K562 (cell line): Measurements from ENCODE around the gene PRKAR1A.

ENCODE experiments used
- HSF4 ChIP-seq: fragments of 250-450 bp; sonication (Bioruptor Pico); IDR thresholded peaks from 2 replicates; pipeline ENCODE4 v2.1.2; 2022; ENCODE audit warnings: mild to moderate bottlenecking, moderate library complexity, borderline replicate concordance
- KDM1A ChIP-seq, 2 experiments: fragments of 450-650 bp; IDR thresholded peaks; 2 replicates each; pipeline ENCODE4 v1.6.1; 2016; ENCODE audit warnings: mild to moderate bottlenecking in 2 of 2
- NFATC3 ChIP-seq: fragments of 450-650 bp; IDR thresholded peaks from 2 replicates; pipeline ENCODE4 v1.6.1; 2017; ENCODE audit warnings: mild to moderate bottlenecking
- NR2C2 ChIP-seq, 2 experiments: fragments of 200-800 bp in 1 of 2; sonication (Bioruptor generic) in 1 of 2; sonication (generic) in 1 of 2; formaldehyde crosslinking in 1 of 2; IDR thresholded peaks; 2 replicates each; pipeline versions ENCODE4 v1.6.1 to v1.8.0; 2016 to 2022; ENCODE audit warnings: mild to moderate bottlenecking in 1 of 2, missing compliant biosample characterization in 1 of 2, missing genetic modification characterization in 1 of 2, missing genetic modification reagents in 1 of 2
- POLR2A ChIP-seq: fragments of 450-650 bp; conservative IDR thresholded peaks from 2 replicates; pipeline ENCODE4 v1.6.1; 2016
- POLR2AphosphoS2 ChIP-seq: IDR thresholded peaks from 2 replicates; pipeline ENCODE4 v1.6.1; 2012; ENCODE audit warnings: low read length, improper control_type of control experiment
- POLR2AphosphoS5 ChIP-seq: IDR thresholded peaks from 2 replicates; pipeline ENCODE4 v1.6.1; 2011; ENCODE audit warnings: mild to moderate bottlenecking, low read depth, low read length, moderate library complexity; ENCODE audit not compliant: control insufficient read depth, insufficient read depth
- POLR2H ChIP-seq: IDR thresholded peaks from 2 replicates; pipeline ENCODE4 v1.6.1; 2016; ENCODE audit warnings: missing genetic modification characterization, low read depth, mild to moderate bottlenecking, control low read depth, missing compliant biosample characterization, moderate library complexity
- ZNF347 ChIP-seq: fragments of 450-650 bp; formaldehyde crosslinking; IDR thresholded peaks from 2 replicates; pipeline ENCODE4 v1.4.0; 2020; ENCODE audit warnings: low read depth, mild to moderate bottlenecking, moderate library complexity
- TF ChIP-seq, protein P1 (sequence below), 2 experiments: fragments of 450-650 bp; IDR thresholded peaks; 2 replicates each; pipeline ENCODE4 v1.6.1; 2018; ENCODE audit warnings: mild to moderate bottlenecking in 2 of 2, low read depth in 1 of 2; ENCODE audit not compliant: partially characterized antibody in 2 of 2

GRCh38 chr17:68596411-68596945 lies 84.2 kb downstream of the PRKAR1A start:
- TF ChIP-seq NFATC3 (no peak), HSF4 (CRISPR knock-in tag) (no peak), KDM1A (IDR thresholded peaks at IDR 0.05) (no peak), POLR2AphosphoS5 (no peak), ZNF347 (CRISPR knock-in tag) (no peak), POLR2A (no peak), NR2C2 (CRISPR knock-in tag; IDR thresholded peaks at IDR 0.05) (no peak), NR2C2 (tag; IDR thresholded peaks at IDR 0.05) (no peak), POLR2AphosphoS2 (no peak), POLR2H (tag) (no peak)
- TF ChIP-seq, protein P1, sequence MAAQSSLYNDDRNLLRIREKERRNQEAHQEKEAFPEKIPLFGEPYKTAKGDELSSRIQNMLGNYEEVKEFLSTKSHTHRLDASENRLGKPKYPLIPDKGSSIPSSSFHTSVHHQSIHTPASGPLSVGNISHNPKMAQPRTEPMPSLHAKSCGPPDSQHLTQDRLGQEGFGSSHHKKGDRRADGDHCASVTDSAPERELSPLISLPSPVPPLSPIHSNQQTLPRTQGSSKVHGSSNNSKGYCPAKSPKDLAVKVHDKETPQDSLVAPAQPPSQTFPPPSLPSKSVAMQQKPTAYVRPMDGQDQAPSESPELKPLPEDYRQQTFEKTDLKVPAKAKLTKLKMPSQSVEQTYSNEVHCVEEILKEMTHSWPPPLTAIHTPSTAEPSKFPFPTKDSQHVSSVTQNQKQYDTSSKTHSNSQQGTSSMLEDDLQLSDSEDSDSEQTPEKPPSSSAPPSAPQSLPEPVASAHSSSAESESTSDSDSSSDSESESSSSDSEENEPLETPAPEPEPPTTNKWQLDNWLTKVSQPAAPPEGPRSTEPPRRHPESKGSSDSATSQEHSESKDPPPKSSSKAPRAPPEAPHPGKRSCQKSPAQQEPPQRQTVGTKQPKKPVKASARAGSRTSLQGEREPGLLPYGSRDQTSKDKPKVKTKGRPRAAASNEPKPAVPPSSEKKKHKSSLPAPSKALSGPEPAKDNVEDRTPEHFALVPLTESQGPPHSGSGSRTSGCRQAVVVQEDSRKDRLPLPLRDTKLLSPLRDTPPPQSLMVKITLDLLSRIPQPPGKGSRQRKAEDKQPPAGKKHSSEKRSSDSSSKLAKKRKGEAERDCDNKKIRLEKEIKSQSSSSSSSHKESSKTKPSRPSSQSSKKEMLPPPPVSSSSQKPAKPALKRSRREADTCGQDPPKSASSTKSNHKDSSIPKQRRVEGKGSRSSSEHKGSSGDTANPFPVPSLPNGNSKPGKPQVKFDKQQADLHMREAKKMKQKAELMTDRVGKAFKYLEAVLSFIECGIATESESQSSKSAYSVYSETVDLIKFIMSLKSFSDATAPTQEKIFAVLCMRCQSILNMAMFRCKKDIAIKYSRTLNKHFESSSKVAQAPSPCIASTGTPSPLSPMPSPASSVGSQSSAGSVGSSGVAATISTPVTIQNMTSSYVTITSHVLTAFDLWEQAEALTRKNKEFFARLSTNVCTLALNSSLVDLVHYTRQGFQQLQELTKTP (IDR thresholded peaks at IDR 0.05; ENCODE audit: low read depth in 1 of 2, partially characterized antibody in 2 of 2) = no peak
